ENCODE results near the gene RASGRP1.
"Not testable (repeated sequence)": the region's sequence is repeated elsewhere in the genome, so short reads cannot be mapped to it uniquely, and the experiment has no call there.

Gene RASGRP1

GRCh38 chr15:38589502-38589901 is 24.9 kb upstream of the RASGRP1 start:
- Mint-ChIP-seq H3K4me3 (no peak overlapping the region), H3K27me3 (no peaks in the 10 kb centered on the region), H3K36me3 (ENCODE audit: low read depth) (peaks cover 2% of the 10 kb centered on the region), H3K27ac (peak overlapping the region; percentile 58), H3K4me1 (ENCODE audit: low read depth) (peaks cover 43% of the 10 kb centered on the region), H3K9me3 (peaks cover 5% of the 10 kb centered on the region)
- DNase-seq: no peak

DNA sequence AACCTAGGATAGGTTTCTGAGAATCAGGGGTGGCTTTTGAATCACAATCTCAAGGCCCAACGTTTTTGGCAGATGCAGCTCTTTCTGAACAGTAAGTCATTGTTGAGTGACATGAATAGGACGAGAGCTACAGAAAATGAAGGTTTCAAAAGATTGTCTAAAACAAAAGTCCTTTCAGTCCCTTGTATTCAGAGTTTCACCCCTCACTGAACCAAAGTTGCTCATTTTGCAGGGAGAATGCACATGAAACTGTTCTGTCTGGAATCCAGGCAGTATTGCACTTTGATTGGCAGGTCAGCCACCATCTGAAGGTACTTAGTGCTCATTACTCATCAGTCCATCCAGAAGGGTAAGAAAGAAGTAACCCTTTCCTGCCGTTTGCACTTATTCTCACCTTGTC is 24.1 kb upstream of the RASGRP1 start:
- Mint-ChIP-seq H3K27ac (no peak overlapping the region), H3K27me3 (no peaks in the 10 kb centered on the region), H3K4me3 (no peak overlapping the region), H3K4me1 (ENCODE audit: low read depth) (peaks cover 43% of the 10 kb centered on the region), H3K9me3 (peaks cover 5% of the 10 kb centered on the region), H3K36me3 (ENCODE audit: low read depth) (peaks cover 2% of the 10 kb centered on the region)
- DNase-seq: no peak

GRCh38 chr15:38587214-38587613 is 22.6 kb upstream of the RASGRP1 start:
- H3K27ac Mint-ChIP-seq: peak overlapping the region; percentile 88
- peaks cover 2% of the 10 kb centered on the region for H3K36me3 Mint-ChIP-seq (ENCODE audit: low read depth)
- no peaks in the 10 kb centered on the region for H3K27me3 Mint-ChIP-seq
- no peak overlapping the region for H3K4me3 Mint-ChIP-seq
- H3K9me3 Mint-ChIP-seq: peaks cover 5% of the 10 kb centered on the region
- H3K4me1 Mint-ChIP-seq (ENCODE audit: low read depth): peaks cover 38% of the 10 kb centered on the region
- DNase-seq: no peak

GRCh38 chr15:38586005-38586404 is 21.4 kb upstream of the RASGRP1 start:
- not testable (repeated sequence) for H3K4me3 Mint-ChIP-seq; H3K27ac Mint-ChIP-seq; DNase-seq; H3K27me3 Mint-ChIP-seq; H3K36me3 Mint-ChIP-seq (ENCODE audit: low read depth)
- peaks cover 38% of the 10 kb centered on the region for H3K4me1 Mint-ChIP-seq (ENCODE audit: low read depth)
- peaks cover 11% of the 10 kb centered on the region for H3K9me3 Mint-ChIP-seq

- Mint-ChIP-seq H3K27ac (no peak overlapping the region), H3K4me1 (ENCODE audit: low read depth) (peaks cover 35% of the 10 kb centered on the region), H3K27me3 (no peaks in the 10 kb centered on the region), H3K4me3 (no peak overlapping the region), H3K36me3 (ENCODE audit: low read depth) (no peaks in the 10 kb centered on the region), H3K9me3 (peaks cover 6% of the 10 kb centered on the region)
- DNase-seq: no peak
Measured at GRCh38 chr15:38578626-38579025, 14.0 kb upstream of the RASGRP1 start.

GRCh38 chr15:38577424-38577987 is 12.9 kb upstream of the RASGRP1 start:
- DNase-seq: no peak
- Mint-ChIP-seq H3K4me1 (ENCODE audit: low read depth) (peaks cover 35% of the 10 kb centered on the region), H3K4me3 (no peak overlapping the region), H3K27ac (peak overlapping the region; percentile 66), H3K27me3 (no peaks in the 10 kb centered on the region), H3K9me3 (peaks cover 6% of the 10 kb centered on the region), H3K36me3 (ENCODE audit: low read depth) (no peaks in the 10 kb centered on the region)

DNA sequence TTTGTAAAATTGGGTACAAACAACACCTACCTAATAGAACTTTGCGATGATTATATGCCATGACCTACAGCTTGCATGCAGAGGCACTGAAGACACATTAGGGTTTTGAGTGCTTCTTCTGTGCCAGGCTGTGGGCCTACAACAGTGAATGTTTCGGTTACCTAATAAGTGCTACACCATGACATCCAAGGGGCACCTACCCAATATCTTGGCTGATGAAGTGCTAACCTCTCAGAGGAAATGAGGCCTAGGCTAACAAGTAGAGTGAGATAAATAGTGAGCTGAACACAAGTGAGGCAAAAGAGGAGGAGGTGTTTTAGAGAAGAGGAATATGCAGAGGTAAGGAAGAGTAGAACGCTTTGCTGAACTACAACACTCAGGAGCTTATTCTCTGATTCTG is 12.2 kb upstream of the RASGRP1 start:
- no peak overlapping the region for H3K4me3 Mint-ChIP-seq
- no peaks in the 10 kb centered on the region for H3K36me3 Mint-ChIP-seq (ENCODE audit: low read depth)
- H3K27me3 Mint-ChIP-seq: no peaks in the 10 kb centered on the region
- peak overlapping the region; percentile 66 for H3K27ac Mint-ChIP-seq
- H3K4me1 Mint-ChIP-seq (ENCODE audit: low read depth): peaks cover 35% of the 10 kb centered on the region
- peaks cover 2% of the 10 kb centered on the region for H3K9me3 Mint-ChIP-seq
- DNase-seq: no peak

- no peak for DNase-seq
- Mint-ChIP-seq H3K36me3 (ENCODE audit: low read depth) (no peaks in the 10 kb centered on the region), H3K4me3 (no peak overlapping the region), H3K4me1 (ENCODE audit: low read depth) (peaks cover 35% of the 10 kb centered on the region), H3K27ac (no peak overlapping the region), H3K27me3 (no peaks in the 10 kb centered on the region), H3K9me3 (no peaks in the 10 kb centered on the region)
Measured at GRCh38 chr15:38576261-38576660, 11.6 kb upstream of the RASGRP1 start.

- Mint-ChIP-seq H3K27me3 (no peaks in the 10 kb centered on the region), H3K4me1 (ENCODE audit: low read depth) (peaks cover 50% of the 10 kb centered on the region), H3K4me3 (peak overlapping the region; percentile 92), H3K27ac (peak overlapping the region; percentile 96), H3K36me3 (ENCODE audit: low read depth) (peaks cover 37% of the 10 kb centered on the region), H3K9me3 (no peaks in the 10 kb centered on the region)
- DNase-seq: no peak
Measured at GRCh38 chr15:38565287-38565670, 665 bp upstream of the RASGRP1 start.

GRCh38 chr15:38563723-38564519 is 693 bp downstream of the RASGRP1 start:
- no peaks in the 10 kb centered on the region for H3K9me3 Mint-ChIP-seq
- peaks cover 50% of the 10 kb centered on the region for H3K36me3 Mint-ChIP-seq (ENCODE audit: low read depth)
- H3K4me3 Mint-ChIP-seq: peak overlapping the region; percentile 92
- H3K27me3 Mint-ChIP-seq: no peaks in the 10 kb centered on the region
- peak; percentile 95 for DNase-seq
- H3K27ac Mint-ChIP-seq: peak overlapping the region; percentile 96
- peaks cover 64% of the 10 kb centered on the region for H3K4me1 Mint-ChIP-seq (ENCODE audit: low read depth)

GRCh38 chr15:38562278-38562677 is 2.3 kb downstream of the RASGRP1 start:
- Mint-ChIP-seq H3K4me3 (peak overlapping the region; percentile 92), H3K27ac (peak overlapping the region; percentile 96), H3K9me3 (no peaks in the 10 kb centered on the region), H3K36me3 (ENCODE audit: low read depth) (peaks cover 67% of the 10 kb centered on the region), H3K4me1 (ENCODE audit: low read depth) (peaks cover 80% of the 10 kb centered on the region), H3K27me3 (no peaks in the 10 kb centered on the region)
- DNase-seq: no peak

DNA sequence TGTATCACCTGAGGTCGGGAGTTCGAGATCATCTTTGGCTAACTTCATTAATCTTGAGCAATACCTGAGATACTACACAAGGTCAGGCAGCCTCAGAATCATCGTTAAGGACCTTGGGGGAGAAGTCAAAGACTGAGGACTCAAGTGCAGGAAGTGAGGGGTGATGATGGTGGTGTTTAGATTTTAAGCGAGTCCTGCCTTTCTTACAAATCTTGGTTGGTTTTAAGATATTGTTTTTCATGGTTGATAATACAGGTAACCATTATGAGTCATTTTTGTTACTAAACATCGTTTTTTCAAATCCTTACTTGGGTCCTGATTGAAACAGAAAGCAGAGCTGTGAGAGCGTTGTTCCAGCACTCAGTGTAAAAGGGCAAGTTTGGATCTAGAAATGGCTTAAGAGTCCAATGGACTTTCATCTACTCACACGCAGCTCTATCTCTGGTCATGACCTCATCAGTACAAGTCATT is 4.1 kb downstream of the RASGRP1 start:
- no peak for DNase-seq
- Mint-ChIP-seq H3K4me3 (peak overlapping the region; percentile 92), H3K27ac (peak overlapping the region; percentile 96), H3K27me3 (no peaks in the 10 kb centered on the region), H3K36me3 (ENCODE audit: low read depth) (peaks cover 85% of the 10 kb centered on the region), H3K9me3 (no peaks in the 10 kb centered on the region), H3K4me1 (ENCODE audit: low read depth) (peaks cover 85% of the 10 kb centered on the region)

DNA sequence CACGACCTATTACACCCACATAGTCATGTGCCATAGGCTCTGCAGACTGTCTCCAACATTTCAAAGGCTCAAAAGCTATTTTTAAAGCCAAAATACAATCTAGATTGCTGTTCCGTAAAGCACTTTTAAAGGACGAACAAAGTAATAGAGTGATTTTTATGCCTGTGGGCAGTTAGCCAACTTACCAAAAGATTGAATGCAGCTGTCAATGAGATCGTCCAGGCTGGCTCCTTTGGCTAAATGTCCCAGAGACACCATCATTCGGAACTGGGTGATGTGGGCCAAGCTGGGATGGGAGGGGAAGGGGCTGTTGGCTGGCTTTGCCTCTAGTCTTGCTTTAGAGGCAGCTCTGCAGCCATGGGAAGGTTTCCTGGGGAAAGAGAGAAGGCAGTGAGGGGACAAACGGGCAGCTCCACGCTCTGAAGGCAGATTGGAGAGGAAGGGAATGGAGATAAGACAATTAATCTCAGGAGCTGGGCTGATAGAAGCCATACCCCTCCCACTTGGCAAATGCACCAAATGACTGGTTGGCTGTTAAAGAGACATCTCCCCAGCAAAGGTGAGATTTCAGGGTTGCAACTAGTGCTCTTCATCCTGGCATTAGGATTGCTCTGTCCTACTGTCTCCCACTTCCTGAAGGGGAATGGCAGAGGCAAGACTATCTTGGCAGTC is 4.8 kb downstream of the RASGRP1 start:
- Mint-ChIP-seq H3K4me3 (peak overlapping the region; percentile 92), H3K27ac (peak overlapping the region; percentile 96), H3K36me3 (ENCODE audit: low read depth) (peaks cover 92% of the 10 kb centered on the region), H3K9me3 (no peaks in the 10 kb centered on the region), H3K4me1 (ENCODE audit: low read depth) (peaks cover 86% of the 10 kb centered on the region), H3K27me3 (no peaks in the 10 kb centered on the region)
- no peak for DNase-seq

DNA sequence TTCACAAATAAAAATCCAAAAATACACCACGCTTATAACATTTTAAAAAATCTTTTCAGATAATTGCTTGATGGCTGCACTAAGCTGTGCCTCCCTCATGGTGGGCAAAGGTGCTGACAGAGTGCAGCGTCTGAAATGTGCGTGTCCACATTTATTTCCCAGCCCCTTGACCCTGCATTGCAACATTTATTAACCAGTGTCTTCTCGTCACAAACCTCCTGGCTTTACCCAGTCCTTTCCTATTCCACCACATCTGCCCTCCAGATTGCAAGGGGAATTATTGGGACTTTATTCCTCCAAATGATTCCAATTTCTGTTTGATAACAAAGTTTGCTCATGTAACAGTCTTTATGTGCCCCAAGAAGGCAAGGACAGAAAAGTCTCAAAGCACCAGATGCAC is 5.5 kb downstream of the RASGRP1 start:
- Mint-ChIP-seq H3K27ac (peak overlapping the region; percentile 96), H3K4me1 (ENCODE audit: low read depth) (peaks cover 92% of the 10 kb centered on the region), H3K9me3 (no peaks in the 10 kb centered on the region), H3K27me3 (no peaks in the 10 kb centered on the region), H3K36me3 (ENCODE audit: low read depth) (peaks cover 98% of the 10 kb centered on the region), H3K4me3 (peak overlapping the region; percentile 92)
- no peak for DNase-seq
